Measurements from ENCODE around the gene FAXC. TPM values are rescaled to one million over a fixed set of nuclear protein-coding genes. Genes with fewer than 3 reads are reported as not detected.

The FAXC gene
- total RNA-seq, 4 donors from 2014 or later = under 0.01 to 6.6 (median 2.1) TPM

GRCh38 chr6:99330159-99330558, 19.3 kb downstream of the FAXC start:
- H3K4me3 ChIP-seq = no peak overlapping the region
- peak in 2 of 3 donors; percentile 42 to 79 for DNase-seq
- no peaks in the 10 kb centered on the region for H3K4me1 ChIP-seq
- no peak overlapping the region for H3K27ac ChIP-seq
- H3K36me3 ChIP-seq = no peaks in the 10 kb centered on the region
- no peaks in the 10 kb centered on the region for H3K9me3 ChIP-seq
- H3K27me3 ChIP-seq = no peaks in the 10 kb centered on the region
- TF ChIP-seq, protein P1, sequence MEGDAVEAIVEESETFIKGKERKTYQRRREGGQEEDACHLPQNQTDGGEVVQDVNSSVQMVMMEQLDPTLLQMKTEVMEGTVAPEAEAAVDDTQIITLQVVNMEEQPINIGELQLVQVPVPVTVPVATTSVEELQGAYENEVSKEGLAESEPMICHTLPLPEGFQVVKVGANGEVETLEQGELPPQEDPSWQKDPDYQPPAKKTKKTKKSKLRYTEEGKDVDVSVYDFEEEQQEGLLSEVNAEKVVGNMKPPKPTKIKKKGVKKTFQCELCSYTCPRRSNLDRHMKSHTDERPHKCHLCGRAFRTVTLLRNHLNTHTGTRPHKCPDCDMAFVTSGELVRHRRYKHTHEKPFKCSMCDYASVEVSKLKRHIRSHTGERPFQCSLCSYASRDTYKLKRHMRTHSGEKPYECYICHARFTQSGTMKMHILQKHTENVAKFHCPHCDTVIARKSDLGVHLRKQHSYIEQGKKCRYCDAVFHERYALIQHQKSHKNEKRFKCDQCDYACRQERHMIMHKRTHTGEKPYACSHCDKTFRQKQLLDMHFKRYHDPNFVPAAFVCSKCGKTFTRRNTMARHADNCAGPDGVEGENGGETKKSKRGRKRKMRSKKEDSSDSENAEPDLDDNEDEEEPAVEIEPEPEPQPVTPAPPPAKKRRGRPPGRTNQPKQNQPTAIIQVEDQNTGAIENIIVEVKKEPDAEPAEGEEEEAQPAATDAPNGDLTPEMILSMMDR (IDR thresholded peaks at IDR 0.05) = peak; percentile 48 to 77 (median 54)
- no peak for TF ChIP-seq POLR2A (IDR thresholded peaks at IDR 0.05)

DNA sequence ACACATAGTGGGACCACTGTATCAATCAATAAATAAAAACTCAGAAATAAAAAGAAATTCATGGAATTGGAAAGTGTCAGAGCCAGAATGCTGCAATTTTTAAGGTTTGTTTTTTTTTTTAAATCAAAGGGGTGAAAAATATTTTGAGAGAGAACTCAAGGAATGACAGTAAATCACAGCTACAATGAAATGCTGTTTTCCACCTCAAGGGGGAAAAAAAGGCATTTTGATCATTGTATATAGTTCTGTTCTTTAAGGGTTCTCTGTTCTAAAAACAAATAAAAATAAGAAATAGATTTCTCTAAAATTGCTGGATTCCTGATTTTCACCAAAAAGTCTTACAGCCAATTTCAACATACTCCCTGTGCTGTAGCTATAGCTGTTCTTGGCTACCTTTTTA, 24.5 kb downstream of the FAXC start:
- no peak overlapping the region for H3K27ac ChIP-seq
- H3K4me1 ChIP-seq = no peaks in the 10 kb centered on the region
- H3K36me3 ChIP-seq = no peaks in the 10 kb centered on the region
- H3K9me3 ChIP-seq = no peaks in the 10 kb centered on the region
- H3K27me3 ChIP-seq = no peaks in the 10 kb centered on the region
- no peak for DNase-seq
- H3K4me3 ChIP-seq = no peak overlapping the region
- TF ChIP-seq, protein P1 (IDR thresholded peaks at IDR 0.05) = no peak
- TF ChIP-seq POLR2A (IDR thresholded peaks at IDR 0.05) = no peak

GRCh38 chr6:99318566-99318965, 30.9 kb downstream of the FAXC start:
- Histone ChIP-seq H3K4me3 (no peak overlapping the region), H3K9me3 (no peaks in the 10 kb centered on the region), H3K27ac (no peak overlapping the region), H3K27me3 (no peaks in the 10 kb centered on the region), H3K4me1 (no peaks in the 10 kb centered on the region), H3K36me3 (no peaks in the 10 kb centered on the region)
- DNase-seq = no peak
- TF ChIP-seq, protein P1 (IDR thresholded peaks at IDR 0.05) = no peak
- TF ChIP-seq POLR2A (IDR thresholded peaks at IDR 0.05) = no peak

DNA sequence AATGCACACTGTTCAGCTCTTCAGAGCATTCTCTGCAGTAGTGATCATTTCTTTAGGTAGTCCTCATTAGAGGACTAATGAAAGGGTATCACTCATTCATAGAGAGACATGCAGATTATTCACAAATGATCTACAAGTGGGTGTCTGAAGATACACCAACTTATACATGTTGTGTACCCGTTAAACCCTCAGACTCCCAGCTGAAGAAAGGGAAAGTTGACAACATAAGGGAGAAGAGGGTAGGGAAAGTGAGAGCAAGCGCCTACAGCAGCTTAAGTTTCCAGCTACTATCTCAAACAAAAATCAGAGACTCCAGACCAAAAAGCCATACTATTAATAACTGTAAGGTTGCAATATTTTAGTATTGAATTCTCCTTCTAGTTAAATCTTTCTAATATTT, 37.1 kb downstream of the FAXC start:
- H3K4me3 ChIP-seq = no peak overlapping the region
- TF ChIP-seq, protein P1 (IDR thresholded peaks at IDR 0.05) = no peak
- no peak for TF ChIP-seq POLR2A (IDR thresholded peaks at IDR 0.05)
- H3K36me3 ChIP-seq = no peaks in the 10 kb centered on the region
- H3K27me3 ChIP-seq = no peaks in the 10 kb centered on the region
- DNase-seq = no peak
- H3K4me1 ChIP-seq = no peaks in the 10 kb centered on the region
- no peaks in the 10 kb centered on the region for H3K9me3 ChIP-seq
- no peak overlapping the region for H3K27ac ChIP-seq

- no peaks in the 10 kb centered on the region for H3K36me3 ChIP-seq
- no peak for TF ChIP-seq POLR2A (IDR thresholded peaks at IDR 0.05)
- TF ChIP-seq, protein P1 (IDR thresholded peaks at IDR 0.05) = no peak
- no peaks in the 10 kb centered on the region for H3K9me3 ChIP-seq
- no peak for DNase-seq
- no peaks in the 10 kb centered on the region for H3K4me1 ChIP-seq
- H3K27ac ChIP-seq = no peak overlapping the region
- H3K4me3 ChIP-seq = no peak overlapping the region
- H3K27me3 ChIP-seq = no peaks in the 10 kb centered on the region
Observed at GRCh38 chr6:99310553-99310952, 38.9 kb downstream of the FAXC start.

DNA sequence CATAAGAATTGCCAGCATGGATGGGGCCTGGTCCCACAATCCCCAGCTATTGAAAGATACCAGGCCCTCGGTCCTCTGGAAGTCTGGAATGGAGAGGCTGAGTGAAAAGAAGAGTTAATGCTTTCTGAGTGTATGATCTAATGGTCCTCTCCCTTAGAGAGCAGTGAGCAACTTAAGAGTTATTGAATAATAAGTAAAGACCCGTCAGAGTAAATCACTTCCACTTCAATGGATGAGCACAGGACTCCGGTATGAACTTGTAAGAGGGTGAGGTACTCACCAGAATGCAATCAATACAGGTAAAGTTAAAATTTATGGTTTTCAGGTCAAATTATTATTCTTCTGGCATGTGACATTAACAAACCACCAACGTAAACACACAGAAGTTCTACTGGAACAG, 39.9 kb downstream of the FAXC start:
- no peak for DNase-seq
- Histone ChIP-seq H3K27ac (no peak overlapping the region), H3K36me3 (no peaks in the 10 kb centered on the region), H3K4me3 (no peak overlapping the region), H3K4me1 (no peaks in the 10 kb centered on the region), H3K27me3 (no peaks in the 10 kb centered on the region), H3K9me3 (no peaks in the 10 kb centered on the region)
- TF ChIP-seq, protein P1 (IDR thresholded peaks at IDR 0.05) = no peak
- no peak for TF ChIP-seq POLR2A (IDR thresholded peaks at IDR 0.05)
